NK-92 (cell line): ENCODE measurements around the gene RPL27A.

Experiments used
- DNase-seq: peaks from one replicate; lab custom pipeline; 2025; ENCODE audit not compliant: unreplicated experiment; lab: John Stamatoyannopoulos, UW

RPL27A gene

DNA sequence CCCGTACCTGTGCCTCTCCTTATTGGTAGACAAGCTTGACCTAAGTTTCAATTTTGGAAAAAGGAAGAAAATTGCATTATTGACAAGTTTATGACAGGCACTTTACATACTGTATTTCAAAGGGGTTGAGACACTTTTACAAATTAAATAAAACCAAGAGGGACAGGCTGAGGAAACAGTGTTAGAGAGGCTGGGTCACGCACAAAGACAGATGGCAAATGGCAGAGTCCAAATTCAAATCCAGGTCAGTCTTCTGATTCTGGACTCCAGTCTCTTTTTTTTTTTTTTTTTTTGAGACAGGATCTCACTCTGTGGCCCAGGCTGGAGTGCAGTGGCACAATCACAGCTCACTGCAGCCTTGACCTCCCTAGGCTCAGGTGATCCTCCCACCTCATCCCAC, 10.2 kb upstream of the RPL27A start:
- no peak for DNase-seq

DNA sequence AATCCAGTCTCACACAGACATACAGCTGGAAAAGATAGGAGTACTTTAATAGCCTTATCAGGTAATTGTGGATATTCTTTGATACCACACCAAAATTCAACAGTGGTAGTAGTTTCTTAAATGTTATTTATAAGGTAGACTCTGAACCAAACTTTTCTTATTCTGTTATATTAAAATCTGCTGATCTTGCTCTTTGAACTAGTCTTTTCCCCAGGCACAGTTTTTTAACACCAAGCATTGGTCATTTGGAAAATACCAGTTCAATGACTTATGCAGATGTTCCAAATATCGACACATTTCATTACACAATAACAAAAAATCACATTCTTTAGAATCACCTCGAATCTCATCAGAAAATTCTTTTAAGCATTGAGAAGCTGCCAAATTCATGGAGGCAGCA, 7.7 kb upstream of the RPL27A start:
- no peak for DNase-seq

DNA sequence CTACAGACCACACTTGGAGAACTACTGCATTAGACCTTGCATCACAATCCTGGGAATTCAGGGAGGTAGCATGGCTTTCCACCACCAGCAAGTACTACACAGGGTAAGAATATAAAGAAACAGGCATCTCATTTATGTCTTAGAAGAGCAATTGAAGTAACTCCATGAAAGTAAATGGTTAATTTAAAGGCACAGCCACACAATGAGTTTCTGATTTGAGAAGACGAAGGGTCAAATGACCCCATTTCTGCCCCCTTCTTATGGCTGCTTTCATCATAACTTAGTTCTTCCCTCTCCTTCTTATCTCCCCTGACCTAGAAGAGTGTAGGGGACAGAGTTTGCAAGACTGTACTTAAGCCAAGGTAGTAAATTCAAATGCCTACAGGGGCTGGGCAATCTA, 6.1 kb upstream of the RPL27A start:
- no peak for DNase-seq

DNA sequence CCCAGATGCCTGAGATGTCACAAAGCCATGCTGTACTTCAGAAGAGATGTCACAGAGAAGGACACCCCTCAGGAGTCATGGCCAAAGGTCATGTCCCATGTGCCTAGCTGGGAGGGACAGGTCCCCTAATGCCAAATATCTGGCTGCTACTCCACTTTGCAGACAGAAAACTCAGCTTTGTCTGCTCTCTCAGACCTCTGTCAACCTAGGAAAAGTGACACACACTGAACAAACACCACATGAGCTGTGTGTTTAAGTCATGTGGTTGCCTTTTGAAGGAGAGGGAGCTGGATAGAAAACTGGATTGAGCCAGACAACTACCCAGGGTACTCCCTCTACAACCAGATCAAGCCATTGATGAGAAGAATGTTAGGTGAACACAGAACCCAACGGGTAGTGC, 3.6 kb upstream of the RPL27A start:
- DNase-seq = no peak

DNA sequence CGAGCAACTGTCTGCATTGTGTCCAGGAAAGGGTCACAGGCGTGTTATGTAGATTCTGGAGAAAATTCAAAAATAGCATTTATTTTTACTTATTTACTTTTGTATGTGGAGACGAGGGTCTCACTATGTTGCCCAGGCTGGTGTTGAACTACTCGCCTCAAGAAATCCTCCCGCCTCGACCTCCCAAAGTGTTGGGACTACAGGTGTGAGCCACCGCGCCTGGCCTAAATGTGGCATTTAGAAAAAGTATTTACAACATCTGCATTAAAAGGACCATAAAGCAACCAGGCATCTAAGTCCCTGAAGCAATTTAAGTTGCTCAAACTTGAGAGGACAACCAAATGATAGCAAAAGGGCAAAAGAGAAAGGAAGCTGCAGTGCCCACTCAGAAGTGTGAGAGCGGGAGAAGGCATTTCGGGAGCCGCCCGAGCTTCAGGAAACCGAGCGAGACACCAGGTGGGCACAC, 722 bp upstream of the RPL27A start:
- DNase-seq = no peak

DNA sequence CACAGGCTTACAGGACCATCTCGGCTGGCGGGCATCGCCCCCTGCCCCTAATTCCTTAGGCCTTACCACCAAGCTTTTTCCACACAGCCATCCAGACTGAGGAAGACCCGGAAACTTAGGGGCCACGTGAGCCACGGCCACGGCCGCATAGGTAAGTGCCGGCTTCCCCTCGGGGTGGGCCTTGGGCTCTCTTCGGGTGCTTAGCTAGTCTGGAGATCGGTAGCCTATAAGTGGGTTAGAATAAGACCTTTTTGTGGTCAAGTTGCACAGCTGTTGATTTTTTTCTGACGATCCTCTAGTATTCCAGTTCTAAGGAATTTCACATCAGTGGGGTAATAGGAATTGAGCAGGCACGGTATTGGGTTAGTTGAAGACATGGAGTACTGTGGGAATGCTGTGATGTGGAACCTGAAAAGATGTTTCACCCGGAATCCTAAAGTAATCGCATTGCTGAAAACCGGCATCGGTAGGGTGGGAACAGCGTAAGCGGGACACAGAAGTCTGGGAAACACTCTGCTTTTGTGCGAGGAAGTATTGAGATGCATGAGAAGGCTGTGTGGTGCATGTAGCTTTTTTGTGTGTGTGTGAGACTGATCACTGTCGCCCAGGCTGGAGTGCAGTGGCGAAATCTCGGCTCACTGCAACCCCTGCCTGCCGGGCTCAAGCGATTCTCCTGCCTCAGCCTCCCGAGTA, 669 bp downstream of the RPL27A start:
- DNase-seq = no peak

DNA sequence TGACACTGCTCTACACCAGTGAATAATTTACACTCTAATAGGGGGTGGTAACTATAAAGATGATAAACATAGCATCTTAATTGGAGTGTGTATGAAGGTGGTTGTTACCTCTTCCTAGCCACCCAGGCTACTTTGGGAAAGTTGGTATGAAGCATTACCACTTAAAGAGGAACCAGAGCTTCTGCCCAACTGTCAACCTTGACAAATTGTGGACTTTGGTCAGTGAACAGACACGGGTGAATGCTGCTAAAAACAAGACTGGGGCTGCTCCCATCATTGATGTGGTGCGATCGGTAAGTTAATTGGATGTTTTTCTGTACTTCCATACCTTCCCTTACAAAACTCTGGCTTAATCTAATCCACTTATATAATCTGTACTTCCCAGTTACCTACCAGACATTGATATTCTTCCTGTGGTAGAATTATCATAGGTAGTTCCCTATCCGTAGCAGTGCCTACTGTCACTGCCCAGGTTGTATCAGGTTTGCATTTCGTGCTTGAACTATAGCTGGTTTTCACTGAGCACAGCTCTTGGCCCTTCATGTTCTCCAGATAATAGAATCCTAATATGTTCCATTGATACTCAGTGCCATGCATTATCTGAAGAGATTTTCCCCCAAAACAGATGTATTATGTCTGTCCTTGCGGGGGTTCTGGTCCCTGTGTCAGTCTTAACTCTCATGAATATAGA, 2.2 kb downstream of the RPL27A start:
- DNase-seq = no peak

DNA sequence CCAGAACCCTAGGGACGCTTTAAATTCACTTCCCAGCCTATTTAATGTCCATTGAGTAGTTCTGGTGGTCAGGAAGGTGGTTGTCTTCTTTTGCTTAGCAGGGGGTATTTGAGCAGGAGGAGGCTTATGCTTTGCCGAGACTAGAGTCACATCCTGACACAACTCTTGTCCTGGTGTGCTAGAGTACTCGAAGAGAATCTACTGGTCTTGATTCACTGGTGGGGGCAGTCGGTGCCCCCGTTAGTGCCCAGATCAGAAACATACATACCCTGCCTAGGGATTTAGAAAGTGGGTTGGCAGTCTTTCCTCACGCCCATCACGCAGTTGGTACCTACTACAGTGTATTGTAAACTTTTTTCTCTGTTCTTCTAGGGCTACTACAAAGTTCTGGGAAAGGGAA, 2.7 kb downstream of the RPL27A start:
- no peak for DNase-seq

DNA sequence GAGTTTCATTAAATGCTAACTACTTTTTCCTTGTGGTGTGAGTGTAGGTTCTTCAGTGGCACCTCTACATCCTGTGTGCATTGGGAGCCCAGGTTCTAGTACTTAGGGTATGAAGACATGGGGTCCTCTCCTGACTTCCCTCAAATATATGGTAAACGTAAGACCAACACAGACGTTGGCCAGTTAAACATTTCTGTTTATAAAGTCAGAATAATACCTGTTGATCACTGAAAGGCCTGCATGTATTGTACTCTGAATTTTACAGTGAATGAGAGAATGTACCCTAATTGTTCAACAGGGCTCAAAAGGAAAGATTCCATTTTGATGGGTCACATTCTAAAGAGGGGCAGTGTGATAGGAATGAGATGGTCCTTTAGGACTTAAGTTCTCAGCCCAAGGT, 3.2 kb downstream of the RPL27A start:
- DNase-seq = no peak

DNA sequence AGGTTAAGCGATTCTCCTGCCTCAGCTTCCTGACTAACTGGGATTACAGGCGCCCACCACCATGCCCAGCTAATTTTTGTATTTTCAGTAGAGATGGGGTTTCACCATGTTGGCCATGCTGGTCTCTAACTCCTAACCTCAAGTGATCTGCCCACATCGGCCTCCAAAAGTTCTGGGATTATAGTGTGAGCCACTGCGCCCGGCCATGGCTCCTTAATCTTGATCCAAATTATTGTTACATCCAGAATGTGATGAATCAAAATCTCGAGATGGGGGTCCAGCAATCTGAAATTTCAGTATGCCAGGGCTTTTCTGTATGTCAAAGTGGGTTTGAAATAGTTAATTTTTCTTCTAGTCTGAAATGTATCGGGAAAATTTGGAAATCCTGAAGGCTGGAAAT, 3.7 kb downstream of the RPL27A start:
- DNase-seq = no peak

DNA sequence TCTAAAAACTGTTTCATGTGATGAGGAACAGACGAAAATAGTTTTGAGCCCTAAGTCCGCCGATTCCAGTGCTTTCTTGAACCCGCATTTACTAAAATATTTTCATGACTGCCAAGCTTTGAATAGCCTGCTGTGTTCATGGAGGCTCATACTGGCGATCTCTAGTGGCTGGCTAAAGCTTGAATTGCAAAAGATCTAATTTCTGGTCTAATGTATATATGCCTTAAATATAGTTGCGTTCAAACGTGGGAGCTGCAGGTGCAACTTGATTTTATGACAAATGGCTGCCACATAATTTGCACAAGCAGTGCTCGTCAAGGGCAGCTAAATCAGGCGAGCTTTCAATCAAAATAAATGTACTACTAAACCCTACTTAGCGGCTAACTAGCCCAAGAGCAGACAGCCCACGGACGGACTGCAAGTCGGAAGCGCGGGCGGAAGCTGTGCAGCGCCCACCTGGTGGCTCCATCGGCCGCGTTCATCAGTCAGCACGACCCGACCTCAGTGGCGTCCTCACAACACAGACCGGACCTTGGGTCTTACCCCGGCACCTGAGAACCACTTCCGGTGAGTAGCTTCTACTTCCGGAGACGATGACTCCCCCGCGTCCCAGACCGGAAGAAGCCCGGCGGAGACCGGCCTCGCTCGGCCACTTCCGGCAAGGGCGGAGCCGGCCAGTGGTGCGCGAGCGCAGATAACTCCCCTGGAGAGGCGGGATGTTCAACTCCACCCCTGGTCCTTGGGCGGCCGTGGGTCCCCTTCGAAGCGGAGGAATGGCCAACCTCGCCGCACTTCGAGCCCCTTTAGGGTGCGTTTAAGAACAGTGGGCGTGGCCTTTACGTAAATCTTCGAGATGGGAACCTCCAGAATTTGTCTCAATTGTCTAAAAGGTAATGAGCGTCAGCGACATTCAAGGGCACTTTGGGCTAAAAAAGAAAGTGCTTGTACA, 6.1 kb downstream of the RPL27A start:
- DNase-seq = no peak

DNA sequence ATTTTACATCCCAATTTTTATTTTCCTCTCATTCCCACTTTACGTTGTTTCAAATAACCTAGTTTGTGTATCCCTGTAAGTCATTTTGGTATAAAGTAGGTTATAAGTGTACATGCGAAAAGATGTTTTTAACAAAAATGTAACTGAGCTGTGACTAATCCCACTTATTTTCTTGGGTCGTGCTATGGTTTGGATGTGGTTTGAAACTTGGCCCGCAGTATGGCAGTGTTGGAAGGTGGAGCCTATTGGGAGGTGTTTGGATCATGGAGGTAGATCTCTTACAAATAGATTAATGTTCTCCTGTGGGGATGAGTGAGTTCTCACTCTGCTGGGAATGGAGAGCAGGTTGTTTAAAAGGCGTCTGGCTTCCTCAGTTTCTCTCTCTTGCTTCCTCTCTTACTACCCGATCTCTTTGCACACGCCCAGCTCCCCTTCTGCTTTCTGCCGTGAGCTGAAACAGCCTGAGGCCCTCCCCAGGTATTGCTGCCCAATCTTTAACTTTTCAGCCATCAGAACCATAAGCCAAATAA, 7.2 kb downstream of the RPL27A start:
- no peak for DNase-seq

DNA sequence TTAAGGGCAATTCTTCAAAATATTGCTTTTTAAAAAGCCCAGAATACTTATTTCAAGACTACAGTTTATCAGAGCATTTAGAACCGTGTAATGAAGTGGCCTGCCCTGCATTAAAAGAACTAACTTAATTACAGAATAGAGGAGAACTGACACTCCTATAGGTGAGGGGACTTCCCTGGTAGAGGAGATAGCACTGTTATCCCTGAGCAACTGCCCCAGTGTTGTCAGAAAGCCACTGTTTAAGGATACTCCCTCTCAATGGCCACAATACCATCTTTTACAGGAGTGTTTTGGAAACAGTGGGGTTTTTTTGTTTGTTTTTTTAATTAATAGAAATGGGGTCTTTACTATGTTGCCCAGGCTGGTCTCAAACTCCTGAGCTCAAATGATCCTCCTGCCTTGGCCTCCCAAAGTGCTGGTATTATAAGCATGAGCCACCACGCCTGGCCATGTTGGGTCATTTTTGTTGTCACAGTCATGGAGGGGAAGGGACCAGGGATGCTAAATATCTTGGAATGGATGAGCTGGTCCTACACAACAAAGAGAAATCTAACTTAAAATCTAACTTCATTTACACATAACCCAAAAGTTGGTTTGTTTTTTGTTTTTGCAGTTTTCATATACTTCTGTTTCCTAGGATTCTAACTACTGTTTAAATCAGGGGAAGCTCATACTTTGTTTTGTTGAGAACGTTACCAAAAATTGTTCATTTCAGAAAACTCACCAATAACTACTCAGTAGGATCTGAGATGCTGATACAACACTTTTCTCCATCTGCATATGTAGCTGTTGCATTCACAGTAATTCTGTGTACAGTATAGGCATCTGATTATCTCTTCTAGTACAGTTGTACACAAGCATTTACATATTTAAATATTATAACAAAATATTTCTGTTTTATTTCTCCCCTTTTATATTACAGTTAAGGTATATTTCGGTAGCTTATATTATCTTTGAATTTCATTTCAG, 8.1 kb downstream of the RPL27A start:
- no peak for DNase-seq

DNA sequence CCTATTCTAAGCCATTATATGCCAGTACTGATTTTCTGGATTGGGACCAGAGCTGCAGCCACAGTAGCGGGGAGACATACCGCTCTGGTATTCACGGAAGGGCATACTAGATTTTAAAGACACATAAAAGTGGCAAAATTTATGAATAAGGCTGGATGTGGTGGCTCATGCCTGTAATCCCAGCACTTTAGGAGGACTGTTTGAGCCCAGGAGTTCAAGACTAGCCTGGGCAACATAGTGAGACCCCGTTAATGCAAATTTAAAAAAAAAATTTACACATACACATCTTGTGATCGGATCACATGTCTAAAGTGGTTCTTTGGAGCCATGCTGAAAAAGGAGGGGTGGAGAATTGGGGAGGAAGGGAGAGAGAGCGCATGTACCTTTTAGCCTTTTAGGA, 9.0 kb downstream of the RPL27A start:
- DNase-seq = no peak

DNA sequence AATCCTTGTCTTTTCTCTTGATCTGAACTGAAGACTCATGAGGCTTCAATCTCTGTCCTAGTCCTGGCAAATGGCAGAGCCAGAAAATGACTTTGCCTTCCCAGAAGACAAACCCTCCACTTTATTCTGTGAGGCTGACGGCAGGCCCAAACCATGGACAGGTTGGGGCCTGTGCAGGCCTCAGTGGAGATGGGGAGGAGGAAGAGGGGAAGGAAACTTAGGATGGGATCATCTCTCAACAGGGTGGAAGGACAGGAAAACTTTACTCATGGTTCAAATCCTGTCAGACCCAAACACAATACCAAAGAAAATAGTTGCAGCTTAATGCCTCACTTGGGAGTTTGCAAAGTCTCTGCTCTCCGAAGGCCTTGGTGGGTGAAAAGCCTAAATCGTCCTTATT, 9.8 kb downstream of the RPL27A start:
- DNase-seq = no peak

DNA sequence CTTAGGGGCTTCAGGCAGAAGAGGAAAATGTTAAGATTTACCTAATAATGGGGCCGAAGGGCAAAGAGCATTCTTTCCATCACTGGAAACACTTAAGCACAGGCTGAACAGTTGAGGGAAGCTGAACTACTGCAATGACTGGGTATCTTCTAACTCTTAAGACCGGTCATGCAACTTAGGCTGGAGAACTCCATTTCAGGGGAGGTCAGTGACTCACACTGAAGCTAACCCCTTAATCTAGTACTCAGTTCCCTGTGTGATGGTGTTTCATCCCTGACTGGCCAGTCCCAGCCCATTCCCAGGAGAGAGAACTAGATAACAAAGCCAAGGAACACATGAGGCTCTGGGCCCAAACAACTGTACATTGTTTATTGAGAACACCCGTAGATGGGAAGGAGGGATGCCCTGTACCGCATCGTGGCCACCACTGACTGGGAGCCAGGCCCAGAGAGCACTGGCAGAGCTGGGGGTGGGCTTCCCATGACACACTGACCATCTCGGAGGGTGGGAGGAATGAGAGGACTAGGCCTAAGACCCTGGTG, 10.5 kb downstream of the RPL27A start:
- DNase-seq = no peak

DNA sequence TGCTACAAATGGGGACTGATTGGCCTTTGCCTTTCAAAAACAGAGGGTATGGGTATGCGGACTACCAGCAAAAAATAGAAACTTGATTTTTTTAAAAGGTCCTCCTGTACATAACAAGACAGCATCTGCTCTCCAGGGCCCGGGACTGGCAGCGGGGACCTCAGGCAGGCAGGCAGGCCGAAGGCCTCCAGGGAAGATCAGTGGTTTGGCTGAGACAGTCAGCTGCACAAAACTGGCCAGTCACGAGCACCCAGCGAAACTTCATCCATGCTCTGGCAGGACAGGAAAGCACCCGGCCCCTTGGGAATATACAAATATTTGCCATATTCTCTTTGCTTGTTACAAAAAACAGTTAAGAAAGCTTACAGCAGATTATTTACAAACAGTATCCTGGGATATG, 11.0 kb downstream of the RPL27A start:
- no peak for DNase-seq

DNA sequence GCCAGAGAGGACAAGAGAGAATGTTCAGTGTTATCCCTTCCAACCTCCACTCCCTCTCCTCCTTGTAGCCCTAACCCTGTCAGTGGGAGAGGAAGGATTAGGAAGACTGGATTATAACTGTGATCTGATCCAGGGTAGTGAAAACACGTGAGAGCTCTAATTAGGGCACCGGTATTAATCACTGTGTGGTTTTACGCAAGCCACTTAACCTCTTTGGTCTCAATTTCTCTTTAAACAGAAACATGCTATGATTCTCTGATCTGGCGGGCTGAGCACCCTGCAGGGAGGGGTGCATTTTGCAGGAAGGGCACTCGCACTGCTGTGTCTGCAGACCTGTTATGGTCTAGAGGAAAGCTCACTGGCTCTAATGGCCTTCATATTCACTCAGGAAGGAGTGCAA, 11.5 kb downstream of the RPL27A start:
- no peak for DNase-seq

DNA sequence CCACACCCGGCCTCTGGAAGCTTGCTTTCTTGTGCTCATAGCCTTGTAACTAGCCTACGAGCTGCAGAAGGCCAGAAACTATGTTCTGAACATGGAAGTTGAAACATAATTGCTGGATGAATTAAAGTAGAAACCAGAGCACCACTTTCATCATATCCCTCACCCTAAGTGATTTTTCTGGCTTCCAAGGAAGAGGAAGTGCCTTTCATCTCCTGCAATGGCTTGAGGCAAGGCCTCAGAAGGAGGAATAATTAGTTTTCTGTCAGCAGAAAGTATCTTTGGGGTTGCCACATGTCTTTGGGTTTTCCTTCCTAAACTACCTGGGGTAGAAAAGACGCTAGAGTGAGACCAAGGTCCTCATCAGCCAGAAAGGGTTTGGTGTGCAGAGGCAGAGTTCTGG, 14.5 kb downstream of the RPL27A start:
- no peak for DNase-seq

DNA sequence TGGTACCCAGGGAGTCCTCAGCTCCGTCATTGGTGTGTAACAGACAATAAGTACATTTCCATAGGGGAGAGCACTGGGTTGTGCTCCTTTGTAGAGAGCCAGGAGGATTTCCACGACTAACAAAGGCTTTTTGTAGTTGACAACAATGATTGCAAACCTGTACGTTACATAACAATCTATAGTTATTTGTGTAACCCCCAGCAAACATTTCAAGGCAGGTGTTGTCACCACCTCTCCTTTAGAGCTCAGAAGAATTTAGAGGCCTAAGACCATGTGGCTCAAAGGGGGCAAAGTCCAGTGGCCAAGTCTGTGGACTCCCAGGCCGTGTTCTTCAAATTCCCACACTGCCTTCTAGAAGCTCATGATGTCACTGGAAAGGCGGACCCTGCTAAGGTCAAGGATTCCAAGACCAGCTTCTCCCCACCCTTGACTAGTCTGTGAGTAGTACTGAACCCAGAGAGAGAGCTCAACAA, 15.8 kb downstream of the RPL27A start:
- no peak for DNase-seq
